Measurements from ENCODE around the gene ETV3L. TPM values are rescaled to one million over a fixed set of nuclear protein-coding genes. Genes with fewer than 3 reads are reported as not detected.
A peak's percentile ranks its signal among the peaks of the same experiment; 100 is the strongest.

ETV3L gene
- total RNA-seq, 1 experiment from 2014 or later: not detected

- Mint-ChIP-seq H3K4me3 (ENCODE audit: unreplicated experiment) (no peak overlapping the region), H3K9me3 (ENCODE audit: unreplicated experiment) (no peaks in the 10 kb centered on the region), H3K36me3 (ENCODE audit: insufficient read depth, unreplicated experiment) (no peaks in the 10 kb centered on the region), H3K27me3 (ENCODE audit: insufficient read depth, unreplicated experiment) (peaks cover 83% of the 10 kb centered on the region), H3K27ac (ENCODE audit: low read depth, unreplicated experiment) (no peak overlapping the region), H3K4me1 (ENCODE audit: insufficient read depth, unreplicated experiment) (peaks cover 9% of the 10 kb centered on the region)
- TF ChIP-seq, protein P1, sequence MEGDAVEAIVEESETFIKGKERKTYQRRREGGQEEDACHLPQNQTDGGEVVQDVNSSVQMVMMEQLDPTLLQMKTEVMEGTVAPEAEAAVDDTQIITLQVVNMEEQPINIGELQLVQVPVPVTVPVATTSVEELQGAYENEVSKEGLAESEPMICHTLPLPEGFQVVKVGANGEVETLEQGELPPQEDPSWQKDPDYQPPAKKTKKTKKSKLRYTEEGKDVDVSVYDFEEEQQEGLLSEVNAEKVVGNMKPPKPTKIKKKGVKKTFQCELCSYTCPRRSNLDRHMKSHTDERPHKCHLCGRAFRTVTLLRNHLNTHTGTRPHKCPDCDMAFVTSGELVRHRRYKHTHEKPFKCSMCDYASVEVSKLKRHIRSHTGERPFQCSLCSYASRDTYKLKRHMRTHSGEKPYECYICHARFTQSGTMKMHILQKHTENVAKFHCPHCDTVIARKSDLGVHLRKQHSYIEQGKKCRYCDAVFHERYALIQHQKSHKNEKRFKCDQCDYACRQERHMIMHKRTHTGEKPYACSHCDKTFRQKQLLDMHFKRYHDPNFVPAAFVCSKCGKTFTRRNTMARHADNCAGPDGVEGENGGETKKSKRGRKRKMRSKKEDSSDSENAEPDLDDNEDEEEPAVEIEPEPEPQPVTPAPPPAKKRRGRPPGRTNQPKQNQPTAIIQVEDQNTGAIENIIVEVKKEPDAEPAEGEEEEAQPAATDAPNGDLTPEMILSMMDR (IDR thresholded peaks at IDR 0.05; ENCODE audit: unreplicated experiment): no peak
- intact Hi-C loops (cut with micrococcal nuclease): no loop called here
- POLR2A ChIA-PET: no interaction called here
- DNase-seq (ENCODE audit: unreplicated experiment): no peak
- CTCF ChIA-PET: interaction anchor here (0.6 to 11.2 kb wide), 7 partner anchors 18 to 254 kb away, joined by 3 to 125 read pairs (median 20); no protein-coding TSS in a partner anchor
- no TSS peak for BruUV-seq (replicated peaks)
Observed at GRCh38 chr1:157108448-157108847, 8.8 kb upstream of the ETV3L start.

- Mint-ChIP-seq H3K4me3 (ENCODE audit: unreplicated experiment) (no peak overlapping the region), H3K36me3 (ENCODE audit: insufficient read depth, unreplicated experiment) (no peaks in the 10 kb centered on the region), H3K27ac (ENCODE audit: low read depth, unreplicated experiment) (no peak overlapping the region), H3K9me3 (ENCODE audit: unreplicated experiment) (no peaks in the 10 kb centered on the region), H3K27me3 (ENCODE audit: insufficient read depth, unreplicated experiment) (peaks cover 83% of the 10 kb centered on the region), H3K4me1 (ENCODE audit: insufficient read depth, unreplicated experiment) (peaks cover 9% of the 10 kb centered on the region)
- TF ChIP-seq, protein P1 (IDR thresholded peaks at IDR 0.05; ENCODE audit: unreplicated experiment): no peak
- CTCF ChIA-PET: interaction anchor here (0.6 to 11.2 kb wide), 5 partner anchors 20 to 254 kb away, joined by 3 to 125 read pairs (median 4); partner anchors contain the start of gene NTRK1
- DNase-seq (ENCODE audit: unreplicated experiment): no peak
- BruUV-seq (replicated peaks): no TSS peak
- intact Hi-C loops (cut with micrococcal nuclease): no loop called here
- POLR2A ChIA-PET: interaction anchor here (1.0 kb wide), 1 partner anchor 14 kb away, joined by 3 read pairs; no protein-coding TSS in a partner anchor
Observed at GRCh38 chr1:157107702-157108101, 8.1 kb upstream of the ETV3L start.

GRCh38 chr1:157106813-157107189, 7.2 kb upstream of the ETV3L start:
- intact Hi-C loops (cut with micrococcal nuclease): no loop called here
- CTCF ChIA-PET: interaction anchor here (0.6 to 11.2 kb wide), 4 partner anchors 19 to 297 kb away, joined by 3 to 125 read pairs (median 4); partner anchors contain the start of gene NTRK1
- Mint-ChIP-seq H3K27me3 (ENCODE audit: insufficient read depth, unreplicated experiment) (peaks cover 82% of the 10 kb centered on the region), H3K27ac (ENCODE audit: low read depth, unreplicated experiment) (no peak overlapping the region), H3K4me1 (ENCODE audit: insufficient read depth, unreplicated experiment) (peaks cover 9% of the 10 kb centered on the region), H3K36me3 (ENCODE audit: insufficient read depth, unreplicated experiment) (no peaks in the 10 kb centered on the region), H3K4me3 (ENCODE audit: unreplicated experiment) (no peak overlapping the region), H3K9me3 (ENCODE audit: unreplicated experiment) (no peaks in the 10 kb centered on the region)
- TF ChIP-seq, protein P1 (IDR thresholded peaks at IDR 0.05; ENCODE audit: unreplicated experiment): no peak
- no peak for DNase-seq (ENCODE audit: unreplicated experiment)
- BruUV-seq (replicated peaks): no TSS peak
- POLR2A ChIA-PET: interaction anchor here (1.1 to 1.2 kb wide), 2 partner anchors 29 to 32 kb away, joined by 3 to 4 read pairs; partner anchors contain the start of gene ETV3

GRCh38 chr1:157105988-157106812, 6.6 kb upstream of the ETV3L start:
- BruUV-seq (replicated peaks): no TSS peak
- TF ChIP-seq, protein P1 (IDR thresholded peaks at IDR 0.05; ENCODE audit: unreplicated experiment): no peak
- Mint-ChIP-seq H3K4me3 (ENCODE audit: unreplicated experiment) (no peak overlapping the region), H3K27me3 (ENCODE audit: insufficient read depth, unreplicated experiment) (peaks cover 76% of the 10 kb centered on the region), H3K27ac (ENCODE audit: low read depth, unreplicated experiment) (no peak overlapping the region), H3K36me3 (ENCODE audit: insufficient read depth, unreplicated experiment) (no peaks in the 10 kb centered on the region), H3K9me3 (ENCODE audit: unreplicated experiment) (no peaks in the 10 kb centered on the region), H3K4me1 (ENCODE audit: insufficient read depth, unreplicated experiment) (peaks cover 9% of the 10 kb centered on the region)
- peak; percentile 38 for DNase-seq (ENCODE audit: unreplicated experiment)
- POLR2A ChIA-PET: interaction anchor here (1.1 to 1.2 kb wide), 2 partner anchors 30 to 33 kb away, joined by 3 to 4 read pairs; partner anchors contain the start of gene ETV3
- intact Hi-C loops (cut with micrococcal nuclease): no loop called here
- CTCF ChIA-PET: interaction anchor here (0.6 to 11.2 kb wide), 4 partner anchors 19 to 533 kb away, joined by 3 to 125 read pairs (median 4); no protein-coding TSS in a partner anchor
